ENCODE data around the gene LSAMP.

The LSAMP gene

DNA sequence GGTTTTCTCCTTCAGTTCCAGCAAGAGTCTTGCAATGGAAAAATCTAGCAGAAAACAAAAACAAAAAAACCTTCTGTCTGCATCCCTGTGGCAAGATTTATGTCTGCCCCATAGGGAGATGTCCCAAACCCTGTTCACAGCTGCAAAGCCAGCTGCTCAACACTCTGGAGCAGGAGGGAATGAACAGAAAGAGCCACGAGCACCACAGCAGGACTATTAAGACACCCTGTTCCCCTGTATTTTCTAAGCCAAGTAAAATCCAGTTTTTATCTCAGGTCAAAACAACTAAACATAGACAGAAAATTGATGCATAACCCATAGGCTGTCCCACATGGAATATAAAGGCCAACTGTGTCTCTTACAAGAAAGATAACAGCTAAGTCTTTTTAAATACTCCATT is 357.9 kb downstream of the LSAMP start:
- ATAC-seq (ENCODE audit: low read depth) (no peak), DNase-seq (ENCODE audit: low spot score) (no peak)

DNA sequence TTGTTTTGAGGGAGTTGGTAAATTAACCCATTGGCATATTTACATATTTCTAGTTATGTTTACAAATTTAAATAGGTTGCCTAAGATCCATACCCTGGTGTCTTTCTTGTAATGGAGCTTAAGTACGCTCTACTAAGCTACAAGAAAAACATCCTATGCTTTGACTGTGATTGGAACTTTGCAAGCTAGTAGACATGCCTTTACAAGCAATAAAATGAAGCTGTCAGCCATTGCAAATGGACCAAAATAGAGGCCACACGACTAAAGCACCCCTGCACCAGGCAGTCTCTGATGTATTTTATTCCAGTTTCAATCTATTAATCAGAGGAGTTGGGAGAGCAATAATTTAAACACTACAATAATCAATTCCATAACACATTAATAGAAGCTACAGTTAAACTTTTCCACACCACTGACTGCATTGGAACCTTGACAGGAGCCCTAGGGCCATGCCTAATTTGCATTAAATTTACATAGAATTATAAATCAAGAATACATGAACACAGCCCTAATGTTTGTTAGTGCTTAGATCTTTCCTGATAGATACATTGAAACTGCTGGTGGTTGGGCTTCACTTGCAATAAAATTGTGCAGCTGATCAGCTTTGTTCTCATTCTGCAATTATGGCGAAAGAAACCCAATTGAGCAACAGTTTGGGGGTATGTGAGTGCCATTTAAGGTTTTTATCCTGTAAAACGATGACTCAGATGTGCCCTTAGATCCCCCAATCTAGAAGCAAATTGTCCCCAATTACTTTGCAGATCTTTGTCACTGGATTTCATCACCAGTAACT is 360.1 kb downstream of the LSAMP start:
- TF ChIP-seq, protein P1, sequence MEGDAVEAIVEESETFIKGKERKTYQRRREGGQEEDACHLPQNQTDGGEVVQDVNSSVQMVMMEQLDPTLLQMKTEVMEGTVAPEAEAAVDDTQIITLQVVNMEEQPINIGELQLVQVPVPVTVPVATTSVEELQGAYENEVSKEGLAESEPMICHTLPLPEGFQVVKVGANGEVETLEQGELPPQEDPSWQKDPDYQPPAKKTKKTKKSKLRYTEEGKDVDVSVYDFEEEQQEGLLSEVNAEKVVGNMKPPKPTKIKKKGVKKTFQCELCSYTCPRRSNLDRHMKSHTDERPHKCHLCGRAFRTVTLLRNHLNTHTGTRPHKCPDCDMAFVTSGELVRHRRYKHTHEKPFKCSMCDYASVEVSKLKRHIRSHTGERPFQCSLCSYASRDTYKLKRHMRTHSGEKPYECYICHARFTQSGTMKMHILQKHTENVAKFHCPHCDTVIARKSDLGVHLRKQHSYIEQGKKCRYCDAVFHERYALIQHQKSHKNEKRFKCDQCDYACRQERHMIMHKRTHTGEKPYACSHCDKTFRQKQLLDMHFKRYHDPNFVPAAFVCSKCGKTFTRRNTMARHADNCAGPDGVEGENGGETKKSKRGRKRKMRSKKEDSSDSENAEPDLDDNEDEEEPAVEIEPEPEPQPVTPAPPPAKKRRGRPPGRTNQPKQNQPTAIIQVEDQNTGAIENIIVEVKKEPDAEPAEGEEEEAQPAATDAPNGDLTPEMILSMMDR (IDR thresholded peaks at IDR 0.05; ENCODE audit: poor library complexity, severe bottlenecking) = no peak
- Histone ChIP-seq H3K9me3 (ENCODE audit: severe bottlenecking) (no peaks in the 10 kb centered on the region), H3K27me3 (ENCODE audit: insufficient read depth, poor library complexity, severe bottlenecking) (no peaks in the 10 kb centered on the region), H3K36me3 (ENCODE audit: low read depth) (no peaks in the 10 kb centered on the region), H3K4me1 (ENCODE audit: insufficient read depth, poor library complexity, severe bottlenecking) (no peaks in the 10 kb centered on the region), H3K27ac (ENCODE audit: poor library complexity, severe bottlenecking) (no peak overlapping the region), H3K4me3 (ENCODE audit: severe bottlenecking) (no peak overlapping the region)
- ATAC-seq (ENCODE audit: low read depth) (no peak), DNase-seq (ENCODE audit: low spot score) (no peak)

More for the DNA sequence above, 357.9 kb downstream of the LSAMP start:
- H3K36me3 ChIP-seq (ENCODE audit: low read depth) = no peaks in the 10 kb centered on the region
- no peaks in the 10 kb centered on the region for H3K4me1 ChIP-seq (ENCODE audit: insufficient read depth, poor library complexity, severe bottlenecking)
- no peak overlapping the region for H3K27ac ChIP-seq (ENCODE audit: poor library complexity, severe bottlenecking)
- no peaks in the 10 kb centered on the region for H3K9me3 ChIP-seq (ENCODE audit: severe bottlenecking)
- H3K27me3 ChIP-seq (ENCODE audit: insufficient read depth, poor library complexity, severe bottlenecking) = no peaks in the 10 kb centered on the region
- TF ChIP-seq, protein P1 (IDR thresholded peaks at IDR 0.05; ENCODE audit: poor library complexity, severe bottlenecking) = no peak
- no peak overlapping the region for H3K4me3 ChIP-seq (ENCODE audit: severe bottlenecking)

DNA sequence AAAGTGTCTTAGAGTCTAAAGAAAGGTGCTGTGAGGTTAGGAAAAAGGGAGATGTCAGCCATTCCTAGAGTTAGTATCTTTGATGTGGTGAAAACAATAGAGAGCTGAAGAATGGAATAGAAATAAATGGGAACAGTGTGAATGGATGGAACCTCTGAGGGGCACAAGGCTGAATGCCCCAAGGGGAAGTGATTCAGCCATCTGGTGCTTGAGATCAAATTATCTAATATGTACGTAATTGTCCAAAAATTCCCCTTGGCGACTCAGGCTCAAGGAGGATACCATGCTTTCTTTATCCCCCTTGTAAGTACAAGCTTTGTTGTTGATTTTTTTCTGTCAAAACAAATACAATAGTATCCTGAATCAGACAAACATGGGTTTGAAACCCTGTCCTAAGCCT is 361.6 kb downstream of the LSAMP start:
- no peaks in the 10 kb centered on the region for H3K4me1 ChIP-seq (ENCODE audit: insufficient read depth, poor library complexity, severe bottlenecking)
- ATAC-seq (ENCODE audit: low read depth) (no peak; the same call in 2 of the 3 replicates), DNase-seq (ENCODE audit: low spot score) (no peak)
- H3K4me3 ChIP-seq (ENCODE audit: severe bottlenecking) = no peak overlapping the region
- no peaks in the 10 kb centered on the region for H3K36me3 ChIP-seq (ENCODE audit: low read depth)
- no peak overlapping the region for H3K27ac ChIP-seq (ENCODE audit: poor library complexity, severe bottlenecking)
- TF ChIP-seq, protein P1 (IDR thresholded peaks at IDR 0.05; ENCODE audit: poor library complexity, severe bottlenecking) = no peak
- H3K27me3 ChIP-seq (ENCODE audit: insufficient read depth, poor library complexity, severe bottlenecking) = no peaks in the 10 kb centered on the region
- no peaks in the 10 kb centered on the region for H3K9me3 ChIP-seq (ENCODE audit: severe bottlenecking)

GRCh38 chr3:116078561-116078960 is 366.7 kb downstream of the LSAMP start:
- H3K36me3 ChIP-seq (ENCODE audit: low read depth) = no peaks in the 10 kb centered on the region
- TF ChIP-seq, protein P1 (IDR thresholded peaks at IDR 0.05; ENCODE audit: poor library complexity, severe bottlenecking) = no peak
- no peak overlapping the region for H3K27ac ChIP-seq (ENCODE audit: poor library complexity, severe bottlenecking)
- H3K4me3 ChIP-seq (ENCODE audit: severe bottlenecking) = no peak overlapping the region
- no peaks in the 10 kb centered on the region for H3K4me1 ChIP-seq (ENCODE audit: insufficient read depth, poor library complexity, severe bottlenecking)
- no peaks in the 10 kb centered on the region for H3K9me3 ChIP-seq (ENCODE audit: severe bottlenecking)
- DNase-seq (ENCODE audit: low spot score) (no peak), ATAC-seq (ENCODE audit: low read depth) (no peak)
- H3K27me3 ChIP-seq (ENCODE audit: insufficient read depth, poor library complexity, severe bottlenecking) = no peaks in the 10 kb centered on the region

- Histone ChIP-seq H3K27me3 (ENCODE audit: insufficient read depth, poor library complexity, severe bottlenecking) (no peaks in the 10 kb centered on the region), H3K9me3 (ENCODE audit: severe bottlenecking) (no peaks in the 10 kb centered on the region), H3K36me3 (ENCODE audit: low read depth) (no peaks in the 10 kb centered on the region), H3K27ac (ENCODE audit: poor library complexity, severe bottlenecking) (no peak overlapping the region), H3K4me1 (ENCODE audit: insufficient read depth, poor library complexity, severe bottlenecking) (no peaks in the 10 kb centered on the region), H3K4me3 (ENCODE audit: severe bottlenecking) (no peak overlapping the region)
- DNase-seq (ENCODE audit: low spot score) = no peak
- TF ChIP-seq, protein P1 (IDR thresholded peaks at IDR 0.05; ENCODE audit: poor library complexity, severe bottlenecking) = no peak
- no peak for ATAC-seq (ENCODE audit: low read depth)
These were observed 367.7 kb downstream of the LSAMP start for GRCh38 chr3:116077557-116077956.

Data from RWPE2 (cell line).